ENCODE results near the gene BRINP1.
"Not testable (repeated sequence)": the region's sequence is repeated elsewhere in the genome, so short reads cannot be mapped to it uniquely, and the experiment has no call there.

The BRINP1 gene

GRCh38 chr9:119195521-119195920, 173.7 kb downstream of the BRINP1 start:
- no peak for DNase-seq

GRCh38 chr9:119185298-119185697, 183.9 kb downstream of the BRINP1 start:
- DNase-seq: no peak

DNA sequence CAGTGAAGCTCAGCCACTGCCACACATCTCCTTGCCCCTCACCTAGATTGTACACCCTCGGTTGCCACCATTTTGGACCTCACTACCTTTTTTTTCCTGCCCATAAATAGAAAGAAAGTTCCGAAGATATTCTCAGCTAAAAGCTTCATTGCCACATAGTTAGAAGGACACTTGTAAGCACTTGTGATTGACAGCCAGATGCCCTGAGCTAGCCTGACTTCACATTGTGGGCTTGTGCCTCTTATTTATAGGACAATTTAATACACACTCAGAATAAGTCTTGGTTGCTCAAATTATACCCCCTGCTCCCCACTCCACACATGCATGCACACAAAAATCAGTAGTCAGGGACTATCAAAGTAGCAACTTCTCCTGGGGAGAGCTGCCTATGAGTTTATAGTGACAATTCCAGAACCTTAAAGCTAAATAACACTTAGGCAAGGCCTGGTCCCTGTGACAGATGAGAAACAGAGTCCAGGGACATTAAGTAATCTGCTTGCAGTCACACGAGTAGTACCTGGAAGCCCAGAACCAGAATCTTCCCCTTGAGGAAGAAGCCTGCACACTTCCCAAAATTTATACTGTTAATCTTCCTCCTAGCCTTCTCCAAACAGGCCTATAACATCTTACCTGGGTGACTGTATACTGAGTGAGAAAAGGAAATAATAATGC, 184.8 kb downstream of the BRINP1 start:
- DNase-seq: no peak

GRCh38 chr9:119181561-119181960, 187.7 kb downstream of the BRINP1 start:
- no peak for DNase-seq

GRCh38 chr9:119180897-119181296, 188.3 kb downstream of the BRINP1 start:
- DNase-seq: no peak

GRCh38 chr9:119179701-119180100, 189.5 kb downstream of the BRINP1 start:
- no peak for DNase-seq

GRCh38 chr9:119177196-119177595, 192.0 kb downstream of the BRINP1 start:
- DNase-seq: no peak

GRCh38 chr9:119175581-119175980, 193.7 kb downstream of the BRINP1 start:
- DNase-seq: no peak

- not testable (repeated sequence) for DNase-seq
Measured at GRCh38 chr9:119169222-119169621, 200.0 kb downstream of the BRINP1 start.

DNA sequence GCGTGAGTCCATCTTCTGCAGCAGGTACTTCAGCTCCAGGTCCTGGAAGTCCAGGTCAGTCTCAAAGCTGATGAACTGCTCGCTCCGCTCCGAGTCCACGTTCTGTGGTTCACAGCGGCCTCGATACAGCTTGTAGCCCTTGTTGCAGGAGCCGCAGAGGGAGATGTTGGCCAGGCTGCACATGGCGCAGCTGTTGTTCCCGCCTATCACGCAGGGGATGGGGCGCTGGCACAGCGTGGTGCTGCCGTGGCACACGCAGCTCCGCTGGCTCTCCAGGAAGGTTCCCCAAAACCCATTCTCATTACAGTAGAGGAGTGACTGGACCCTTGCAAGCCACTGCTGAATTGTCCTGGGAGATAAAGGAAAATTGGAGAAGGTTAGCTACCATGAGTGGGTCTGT, 201.4 kb downstream of the BRINP1 start:
- no peak for DNase-seq

DNA sequence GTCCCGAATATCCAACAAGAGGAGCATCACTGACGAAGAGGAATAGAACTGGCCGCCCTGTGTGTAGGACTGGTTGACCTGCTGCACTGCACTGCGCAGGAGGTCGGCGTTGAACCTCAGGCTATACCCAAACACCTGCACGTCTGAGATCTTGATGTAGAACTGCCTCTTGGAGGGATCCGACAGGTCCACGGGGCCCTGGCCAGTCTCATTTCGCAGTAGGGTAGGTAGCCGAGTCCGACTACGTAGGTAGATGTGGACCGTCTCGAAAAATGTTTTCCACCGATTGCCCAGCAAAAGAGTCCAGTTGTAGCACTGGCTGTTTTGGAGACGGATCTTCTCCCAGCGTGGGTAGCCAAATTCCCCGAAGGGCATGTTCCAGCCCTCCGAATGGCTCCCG, 202.0 kb downstream of the BRINP1 start:
- DNase-seq: no peak

DNA sequence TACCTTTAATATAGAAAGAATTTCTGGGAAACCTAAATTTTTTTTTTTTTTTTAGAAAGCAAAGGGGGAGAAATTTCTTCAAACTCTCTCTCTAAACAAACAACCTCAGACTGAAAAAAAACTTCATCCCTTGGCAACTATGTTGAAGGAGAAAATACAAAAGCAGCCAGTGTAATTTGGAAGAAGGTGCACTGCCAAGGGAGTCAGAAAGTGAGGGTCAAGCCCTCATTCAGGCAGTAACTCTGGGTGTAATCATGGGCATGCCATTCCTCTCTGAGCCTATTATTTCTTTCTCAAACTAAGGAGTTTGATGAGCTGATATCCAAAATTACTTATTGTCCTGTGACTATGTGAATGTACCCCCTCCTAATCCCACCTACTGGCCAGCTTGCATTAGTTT, 203.1 kb downstream of the BRINP1 start:
- no peak for DNase-seq

DNA sequence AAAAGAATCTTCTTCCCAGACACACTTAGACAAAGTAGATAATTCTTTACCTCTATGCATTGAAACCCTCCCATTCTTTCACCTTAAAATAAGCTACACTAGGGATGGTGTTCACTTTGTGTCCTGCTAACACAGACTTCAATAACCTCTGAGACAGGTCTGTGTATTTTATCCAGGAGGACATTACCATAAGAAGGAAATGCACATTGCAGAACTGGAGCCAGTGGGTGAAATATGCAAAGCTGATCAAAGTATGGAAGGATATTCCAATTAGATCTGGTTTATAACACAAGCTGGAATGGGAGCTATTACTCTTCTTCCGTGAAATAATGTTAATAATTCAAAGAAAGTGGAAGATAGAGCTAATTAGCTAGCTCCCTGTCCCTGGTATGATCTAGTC, 204.1 kb downstream of the BRINP1 start:
- DNase-seq: no peak

DNA sequence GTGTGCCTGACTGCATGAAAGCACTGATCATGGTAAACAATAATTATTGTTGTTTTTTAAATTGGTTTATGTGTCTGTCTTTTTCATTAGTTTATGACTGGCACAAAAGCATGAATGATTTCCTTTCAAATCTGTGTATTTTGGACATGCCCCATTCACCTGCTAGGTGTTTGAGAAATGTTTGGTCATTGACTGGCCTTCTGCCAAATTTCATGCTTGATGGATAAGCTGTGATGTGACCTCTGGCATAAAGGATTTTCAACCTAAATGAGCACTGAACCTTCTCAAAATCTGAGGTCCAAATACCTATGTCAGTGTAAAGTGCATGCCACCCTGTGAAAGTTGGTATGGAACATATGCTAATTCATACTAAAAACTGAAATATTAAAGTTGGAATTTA, 204.5 kb downstream of the BRINP1 start:
- DNase-seq: no peak

GRCh38 chr9:119160551-119160950, 208.7 kb downstream of the BRINP1 start:
- DNase-seq: no peak

DNA sequence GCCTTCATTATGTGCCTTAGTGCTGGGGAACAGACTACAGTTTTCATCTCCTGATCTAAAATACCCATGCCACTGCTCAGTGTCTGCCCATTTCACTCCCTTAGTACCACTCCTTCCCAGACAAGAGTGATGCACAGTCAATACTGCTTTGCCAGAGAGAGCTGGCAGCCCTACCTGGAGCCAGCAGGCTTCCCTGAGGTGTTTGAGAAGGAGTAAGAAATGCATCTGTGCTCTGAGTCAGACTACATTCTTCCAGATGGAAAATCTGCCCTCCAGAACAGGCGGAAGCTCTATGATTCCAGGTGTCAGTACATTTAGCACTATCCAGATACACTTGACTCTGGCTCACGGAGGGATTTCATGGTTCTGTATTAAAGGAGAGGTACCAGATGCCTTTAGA, 209.8 kb downstream of the BRINP1 start:
- DNase-seq: no peak

- no peak for DNase-seq
Measured at GRCh38 chr9:119157196-119157595, 212.0 kb downstream of the BRINP1 start.

GRCh38 chr9:119156354-119156753, 212.9 kb downstream of the BRINP1 start:
- DNase-seq: no peak

DNA sequence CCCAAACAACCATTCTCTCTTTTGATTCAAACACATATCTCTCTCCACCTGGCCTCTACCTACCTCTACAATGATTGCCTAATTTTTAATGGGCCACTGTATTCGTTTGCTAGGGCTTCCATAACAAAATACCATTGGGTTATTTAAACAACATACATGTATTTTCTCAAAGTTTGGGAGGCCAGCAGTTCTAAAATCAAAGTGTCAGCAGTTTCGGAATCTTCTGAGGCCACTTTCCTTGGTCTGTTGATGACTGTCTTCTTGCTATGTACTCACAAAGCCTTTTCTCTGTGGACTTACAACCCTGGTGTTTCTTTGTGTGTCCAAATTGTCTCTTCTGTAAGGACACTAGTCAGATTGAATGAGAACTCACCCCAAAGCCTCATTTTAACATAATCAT, 214.7 kb downstream of the BRINP1 start:
- DNase-seq: no peak

GRCh38 chr9:119153402-119153801, 215.8 kb downstream of the BRINP1 start:
- DNase-seq: no peak

DNA sequence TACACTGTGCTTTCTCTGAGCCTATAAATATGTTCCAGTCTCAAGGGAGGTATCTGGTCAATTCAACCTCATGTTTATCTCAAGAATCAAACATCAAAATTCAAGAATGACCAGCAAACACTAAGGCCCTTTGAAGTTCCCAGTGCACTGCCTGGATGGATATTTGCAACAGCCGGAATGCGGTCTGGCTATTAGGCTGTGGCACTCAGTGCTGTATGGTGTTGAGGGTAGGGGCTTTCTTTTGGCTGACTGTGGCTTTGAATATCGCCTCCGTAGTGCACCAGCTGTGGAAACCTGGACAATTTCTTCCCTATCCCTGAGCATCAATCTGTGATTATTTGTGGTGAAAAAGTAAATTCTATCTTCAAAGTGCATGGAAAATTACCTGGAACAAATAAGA, 220.4 kb downstream of the BRINP1 start:
- DNase-seq: no peak

DNA sequence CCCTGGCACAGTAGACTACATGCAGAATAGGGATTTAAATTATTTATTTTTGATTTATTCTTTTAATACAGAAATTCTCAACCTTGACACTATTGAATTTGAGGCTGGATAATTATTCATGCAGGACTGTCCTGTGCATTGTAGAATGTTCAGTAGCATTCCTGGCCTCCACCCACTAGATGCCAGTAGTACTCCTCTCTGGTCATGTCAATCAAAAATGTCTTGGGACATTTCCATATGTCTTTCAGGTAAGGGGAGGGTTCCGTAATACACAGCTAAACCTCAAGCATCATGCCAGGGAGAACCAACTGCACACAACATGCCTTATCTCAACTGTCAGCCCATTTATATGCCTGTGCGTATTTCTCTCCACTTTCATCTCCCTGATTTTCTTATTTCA, 231.8 kb downstream of the BRINP1 start:
- DNase-seq: no peak

DNA sequence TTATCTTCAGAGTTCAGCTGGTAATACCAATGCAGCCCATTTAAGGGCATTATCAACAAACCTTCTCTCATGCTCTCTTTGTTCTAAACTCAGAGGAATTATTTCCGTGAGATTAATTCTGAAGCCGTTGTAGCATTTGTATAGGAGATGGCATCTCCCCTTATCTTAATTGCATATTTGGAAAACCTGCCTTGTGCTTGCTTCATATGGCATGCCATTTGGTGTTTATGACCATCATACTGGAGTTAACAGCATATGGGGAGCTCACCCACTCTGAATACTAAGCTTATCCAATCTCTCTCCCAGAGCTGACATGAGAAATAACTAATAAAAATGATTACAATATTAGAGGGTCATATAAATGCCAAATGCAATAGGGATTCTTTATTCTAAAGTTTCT, 243.2 kb downstream of the BRINP1 start:
- no peak for DNase-seq

DNA sequence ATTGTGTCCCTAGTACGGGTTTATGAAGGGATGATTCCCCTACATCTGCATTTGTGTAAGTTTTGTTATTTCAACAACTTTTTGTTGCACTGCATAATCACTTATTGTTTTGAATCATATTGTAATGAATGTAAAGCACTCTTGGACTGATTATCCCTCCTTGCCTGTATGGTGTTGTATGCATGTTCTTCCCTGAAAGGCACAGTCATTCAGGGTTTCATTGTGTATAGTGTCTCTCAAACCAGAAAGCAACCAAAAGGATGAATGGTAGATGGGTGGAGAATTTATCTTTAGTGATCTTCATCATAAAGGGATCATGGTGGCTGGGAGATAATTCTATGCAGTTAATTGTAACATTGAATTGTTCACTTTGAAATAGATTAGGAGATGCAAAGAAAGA, 247.3 kb downstream of the BRINP1 start:
- DNase-seq: no peak

DNA sequence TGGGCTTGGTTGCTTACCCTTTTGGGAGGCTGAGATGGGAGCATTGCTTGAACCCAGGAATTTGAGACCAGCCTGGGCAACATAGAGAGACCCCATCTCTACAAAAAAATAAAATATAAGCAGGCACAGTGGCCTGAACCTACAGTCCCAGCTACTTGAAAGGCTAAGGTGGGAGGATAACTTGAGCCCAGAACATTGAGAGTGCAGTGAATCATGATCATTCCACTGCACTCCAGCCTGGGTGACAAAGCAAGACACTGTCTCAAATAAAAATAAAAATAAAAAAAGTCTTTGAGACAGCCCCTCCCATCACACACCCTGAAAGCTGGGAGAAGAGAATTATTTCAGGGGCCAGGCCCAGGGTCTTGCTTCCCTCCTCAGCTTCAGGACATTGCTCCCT, 251.8 kb downstream of the BRINP1 start:
- DNase-seq: no peak

All from NCI-H526 treated with DMSO at 0.1 percent for 48 hours (cell line).